KBM-7 (cell line): ENCODE data around the gene ATP10A.

Experiments
- DNase-seq: peaks from one replicate; pipeline ENCODE4 v3.0.0-alpha.2; 2015
- in situ Hi-C: fragments of 300-500 bp; cut with MboI; formaldehyde crosslinking; loops from 2 replicates; pipeline ENCODE4 v1.14.3; 2020; ENCODE audit warnings: low sequenced_read_pairs, low pct_unique_long_range_greater_than_20kb, mixed read lengths

Gene ATP10A

GRCh38 chr15:25682340-25682739 lies 180.8 kb downstream of the ATP10A start:
- no peak for DNase-seq
- in situ Hi-C loops: no loop called here

- in situ Hi-C loops: no loop called here
These were observed 182.5 kb downstream of the ATP10A start for GRCh38 chr15:25680686-25681025.

GRCh38 chr15:25679964-25680685 lies 183.0 kb downstream of the ATP10A start:
- in situ Hi-C loops: no loop called here

More at GRCh38 chr15:25680686-25681025, 182.5 kb downstream of the ATP10A start:
- DNase-seq: no peak

DNA sequence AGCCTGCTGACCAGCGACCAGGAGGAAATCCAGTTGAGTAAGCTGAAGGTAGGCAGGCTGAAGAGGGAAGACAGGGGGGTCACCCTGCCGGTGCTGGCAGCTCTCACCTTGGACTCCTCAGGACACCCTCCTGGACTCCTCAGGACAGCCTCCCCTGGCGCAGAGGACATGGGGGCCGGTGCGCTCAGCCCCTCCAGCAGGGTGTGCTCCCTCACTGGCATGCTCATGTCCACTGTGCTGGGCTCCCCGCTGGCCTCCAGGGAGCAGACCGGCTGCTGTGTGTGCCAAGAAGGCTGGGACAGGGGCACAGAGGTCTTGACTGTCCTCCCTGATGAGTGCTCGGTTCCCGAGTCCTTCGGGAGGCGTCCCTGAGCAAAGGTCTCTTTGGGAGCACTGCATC lies 183.6 kb downstream of the ATP10A start:
- no peak for DNase-seq
- in situ Hi-C loops: no loop called here

More at GRCh38 chr15:25679964-25680685, 183.0 kb downstream of the ATP10A start:
- no peak for DNase-seq

- DNase-seq: no peak
- in situ Hi-C loops: no loop called here
These were observed 184.6 kb downstream of the ATP10A start for GRCh38 chr15:25678500-25678855.

DNA sequence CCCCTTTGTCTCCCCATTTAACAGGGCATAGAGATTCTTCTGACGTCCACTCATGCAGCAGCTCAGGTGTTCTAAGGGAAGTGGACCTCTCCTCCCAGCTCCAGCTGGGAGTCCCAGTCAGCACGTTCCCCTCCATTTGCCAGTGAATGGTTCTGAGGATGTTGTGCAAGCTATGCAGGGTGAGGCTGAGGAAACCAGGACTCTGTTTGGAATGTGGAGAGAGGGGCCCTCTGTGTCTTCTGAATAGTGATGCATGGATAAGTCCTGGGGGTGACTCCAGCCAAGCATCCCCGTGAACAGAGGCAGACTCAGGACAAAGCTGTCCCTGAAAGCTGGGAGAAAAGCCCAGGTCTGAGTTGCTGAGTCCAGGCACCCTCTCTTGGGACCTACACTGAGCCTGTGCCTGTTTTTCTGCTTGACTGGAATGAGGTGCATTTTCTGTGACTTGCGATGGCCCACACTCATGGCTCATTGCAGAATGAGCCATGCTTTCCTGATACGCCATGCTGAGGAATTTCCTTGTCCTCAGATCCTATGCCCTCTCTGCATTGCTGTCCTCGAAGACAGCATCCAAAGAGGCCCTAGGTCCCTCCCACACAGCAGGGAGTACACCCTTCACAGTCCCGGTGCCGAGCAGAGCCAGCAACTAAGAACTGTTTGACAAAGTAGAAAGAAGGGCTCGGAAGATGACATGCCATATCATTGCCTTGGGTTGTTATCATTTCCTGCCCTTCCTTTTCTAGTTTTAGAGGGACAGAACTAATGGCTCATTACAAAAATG lies 185.2 kb downstream of the ATP10A start:
- in situ Hi-C loops: no loop called here
- DNase-seq: no peak

- DNase-seq: no peak
- in situ Hi-C loops: no loop called here
These were observed 187.1 kb downstream of the ATP10A start for GRCh38 chr15:25676070-25676469.

DNA sequence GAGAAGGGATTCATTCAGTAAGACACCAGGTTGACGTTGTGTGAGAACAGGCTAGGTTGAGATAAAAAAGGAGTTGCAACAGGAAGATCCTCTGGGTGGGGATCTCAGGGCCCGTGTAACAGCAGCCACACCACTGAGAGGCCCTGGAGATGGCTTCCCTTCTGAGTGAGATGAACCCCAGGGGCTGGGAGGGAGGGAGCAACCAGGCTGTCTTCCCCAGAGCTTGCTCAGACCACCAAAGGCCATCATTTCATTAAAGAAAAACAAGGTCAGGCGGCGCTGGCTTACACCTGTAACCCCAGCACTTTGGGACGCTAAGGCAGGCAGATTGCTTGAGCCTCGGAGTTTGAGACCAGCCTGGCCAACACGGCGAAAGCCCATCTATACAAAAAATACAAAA lies 187.7 kb downstream of the ATP10A start:
- in situ Hi-C loops: no loop called here
- no peak for DNase-seq

GRCh38 chr15:25674913-25675312 lies 188.2 kb downstream of the ATP10A start:
- no peak for DNase-seq
- in situ Hi-C loops: no loop called here

DNA sequence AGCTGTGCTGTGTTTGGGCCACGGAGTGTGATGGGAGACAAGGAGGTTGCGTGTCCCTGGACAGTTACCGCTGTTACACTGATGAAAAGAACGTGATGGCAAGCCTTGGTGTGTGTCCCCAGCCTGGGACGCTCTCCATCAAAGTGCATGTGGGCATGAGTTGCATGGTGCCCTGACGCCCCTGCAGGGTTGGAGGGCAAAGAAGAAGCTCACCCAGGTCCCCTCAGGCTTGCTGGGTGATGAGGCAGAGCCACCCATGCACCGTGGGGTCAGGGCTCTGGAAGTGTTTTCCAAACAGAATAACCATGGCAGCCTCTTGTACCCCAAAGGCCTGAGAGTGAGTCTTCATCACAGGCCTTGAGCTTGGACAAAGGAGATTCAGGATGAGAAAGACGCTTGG lies 189.2 kb downstream of the ATP10A start:
- in situ Hi-C loops: no loop called here
- DNase-seq: no peak

DNA sequence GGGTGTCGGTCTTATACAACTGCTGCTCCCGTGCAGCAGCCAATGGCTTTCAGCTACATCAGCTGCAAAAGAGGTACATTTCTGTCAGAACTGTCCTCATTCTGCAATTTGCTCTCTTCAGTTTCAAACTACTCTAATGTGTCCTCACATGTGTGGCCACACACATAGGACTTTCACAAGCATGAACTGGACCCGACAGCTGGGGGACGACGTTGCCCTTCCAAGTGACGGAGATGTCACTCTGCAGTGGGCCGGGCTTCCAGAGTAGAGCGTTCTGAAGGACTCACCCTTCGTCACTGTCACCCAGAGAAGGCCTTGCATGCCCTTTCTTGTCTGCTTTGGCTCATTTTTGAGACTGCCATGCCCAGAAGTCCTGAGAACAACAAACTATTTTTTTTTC lies 189.8 kb downstream of the ATP10A start:
- DNase-seq: no peak
- in situ Hi-C loops: no loop called here

GRCh38 chr15:25671132-25671531 lies 192.0 kb downstream of the ATP10A start:
- in situ Hi-C loops: no loop called here
- no peak for DNase-seq

DNA sequence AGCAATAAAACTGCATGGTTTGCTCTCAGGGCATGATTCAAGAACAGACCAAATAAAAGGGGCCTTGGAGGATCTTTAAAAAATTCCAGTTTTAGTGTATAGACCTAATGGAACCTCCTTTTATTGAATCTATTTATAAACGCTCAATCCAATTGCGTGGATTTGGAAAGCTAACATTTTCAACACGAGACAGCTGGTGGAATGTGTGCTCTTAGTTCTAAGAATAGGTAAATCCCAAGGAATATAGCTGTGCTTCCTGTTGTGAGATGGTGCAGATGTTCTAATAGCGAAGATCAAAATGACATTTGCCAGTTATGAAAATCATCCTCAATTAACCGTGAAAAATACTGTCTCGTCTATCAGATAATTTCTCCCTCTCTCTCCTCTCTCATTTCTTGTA lies 192.5 kb downstream of the ATP10A start:
- no peak for DNase-seq
- in situ Hi-C loops: no loop called here

DNA sequence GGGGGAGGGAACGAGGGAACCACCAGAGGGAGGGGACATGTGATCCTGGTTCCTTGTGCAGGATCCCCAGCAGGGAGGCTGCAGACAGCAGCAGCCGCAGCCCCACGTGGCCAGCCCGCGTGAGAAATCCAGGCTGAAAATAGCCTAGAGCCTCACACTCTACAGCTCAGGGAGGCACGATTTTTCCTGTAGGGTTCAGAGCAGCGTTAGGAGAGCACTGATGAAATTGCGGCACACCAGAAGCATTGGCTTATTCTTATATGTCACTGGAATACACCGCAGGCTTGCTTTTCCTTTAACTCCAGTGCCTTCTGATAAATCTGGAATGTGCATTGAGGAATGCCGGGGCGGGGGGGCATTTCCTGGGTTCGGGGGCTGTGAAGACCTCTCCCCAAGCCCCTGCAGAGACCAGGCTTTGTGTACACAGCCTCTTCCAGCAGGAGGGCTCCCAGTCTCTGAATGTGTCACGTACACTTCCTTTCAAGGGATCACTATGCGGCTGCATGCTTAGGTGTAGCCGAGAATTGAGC lies 193.0 kb downstream of the ATP10A start:
- peak; percentile 53 for DNase-seq
- in situ Hi-C loops: no loop called here

GRCh38 chr15:25668901-25669300 lies 194.2 kb downstream of the ATP10A start:
- DNase-seq: no peak
- in situ Hi-C loops: no loop called here

- in situ Hi-C loops: no loop called here
These were observed 194.8 kb downstream of the ATP10A start for GRCh38 chr15:25668236-25668795.

DNA sequence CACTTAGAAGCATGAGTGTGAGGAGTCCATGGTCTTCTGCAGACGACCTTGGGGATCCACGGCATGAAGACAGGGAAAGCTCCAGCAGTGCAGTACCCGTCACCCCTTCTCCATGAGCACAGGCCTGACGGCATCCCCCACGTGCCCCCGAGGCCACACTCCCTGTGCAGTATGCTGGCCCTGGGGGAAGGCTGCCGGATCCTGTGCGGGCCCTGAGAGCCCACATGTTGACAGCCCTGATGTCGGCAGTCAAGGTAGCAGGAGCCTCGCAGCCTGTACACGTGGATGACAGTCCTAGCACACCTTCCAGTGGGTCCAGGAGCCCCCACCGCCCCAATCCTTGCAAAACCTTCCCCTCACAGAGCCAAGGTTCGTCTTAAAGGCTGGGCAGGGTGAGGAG lies 195.3 kb downstream of the ATP10A start:
- DNase-seq: no peak
- in situ Hi-C loops: no loop called here

More at GRCh38 chr15:25668236-25668795, 194.8 kb downstream of the ATP10A start:
- DNase-seq: no peak

- in situ Hi-C loops: no loop called here
These were observed 197.2 kb downstream of the ATP10A start for GRCh38 chr15:25665913-25666312.

DNA sequence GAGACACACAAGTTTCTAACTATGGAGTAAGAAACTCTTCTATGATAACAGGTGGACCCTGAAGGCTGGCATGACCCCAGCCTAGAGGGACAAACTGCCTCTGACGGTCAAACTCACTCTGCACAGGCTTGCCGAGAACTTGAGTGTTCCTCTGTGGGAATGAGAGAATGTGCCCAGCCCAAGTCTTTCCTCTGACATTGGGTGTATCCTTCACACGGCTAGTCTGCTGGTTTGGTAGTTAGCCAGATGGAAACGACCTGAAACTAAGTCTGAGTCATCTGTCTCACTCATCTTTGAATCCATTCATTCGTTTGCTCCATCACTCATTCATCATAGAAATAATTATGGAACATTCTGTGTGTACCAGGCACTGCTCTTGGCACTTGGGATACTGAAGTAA lies 198.4 kb downstream of the ATP10A start:
- no peak for DNase-seq
- in situ Hi-C loops: no loop called here

More at GRCh38 chr15:25665913-25666312, 197.2 kb downstream of the ATP10A start:
- no peak for DNase-seq

DNA sequence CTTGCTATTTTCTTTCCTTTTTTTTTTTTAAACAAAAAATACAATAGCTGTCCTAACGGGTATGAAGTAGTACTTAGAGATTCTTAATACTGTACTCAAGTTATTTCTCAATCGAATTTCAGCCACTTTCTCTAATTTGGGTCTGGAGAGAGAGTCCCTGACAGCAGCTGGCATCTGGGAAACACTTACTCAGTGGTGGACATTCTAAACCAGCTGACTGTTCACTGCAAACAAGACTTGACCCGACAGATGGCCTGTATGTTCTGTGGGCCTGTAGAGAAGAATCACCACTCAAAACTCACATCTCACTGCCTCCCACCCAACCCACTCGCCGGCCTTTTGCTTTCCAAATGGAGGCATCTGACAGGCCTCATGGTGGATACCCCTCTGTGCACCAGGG lies 199.6 kb downstream of the ATP10A start:
- in situ Hi-C loops: no loop called here
- DNase-seq: no peak
